GM19240 (cell line): ENCODE measurements around the gene TRIM46.
"Not testable (repeated sequence)": the region's sequence is repeated elsewhere in the genome, so short reads cannot be mapped to it uniquely, and the experiment has no call there.

Source experiments
- DNase-seq: peaks from one replicate; pipeline ENCODE4 v3.0.0; 2011; ENCODE audit warnings: low spot score; ENCODE audit not compliant: insufficient read length

The TRIM46 gene

DNA sequence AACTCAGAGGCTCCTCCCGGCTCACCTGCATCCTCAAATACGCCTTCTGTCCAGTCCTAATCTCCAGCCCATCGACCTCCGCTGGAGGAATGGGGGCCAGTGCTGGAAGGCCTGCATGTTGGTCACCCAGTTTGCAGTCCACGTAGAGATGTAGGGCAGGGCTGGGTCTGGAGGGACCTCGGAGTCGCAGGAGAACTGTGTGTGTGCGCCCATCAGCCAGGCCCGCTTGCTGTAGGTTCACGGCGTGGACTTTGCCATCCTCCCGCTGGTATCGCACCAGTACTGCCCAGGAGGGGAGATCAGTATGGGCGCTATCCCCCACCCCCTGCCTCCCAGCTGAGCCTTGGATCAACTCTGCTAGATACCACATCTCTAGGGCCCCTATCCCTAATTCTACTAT is 31.4 kb downstream of the TRIM46 start:
- no peak for DNase-seq

- DNase-seq = no peak
Observed at GRCh38 chr1:155205969-155206593, 32.4 kb downstream of the TRIM46 start.

DNA sequence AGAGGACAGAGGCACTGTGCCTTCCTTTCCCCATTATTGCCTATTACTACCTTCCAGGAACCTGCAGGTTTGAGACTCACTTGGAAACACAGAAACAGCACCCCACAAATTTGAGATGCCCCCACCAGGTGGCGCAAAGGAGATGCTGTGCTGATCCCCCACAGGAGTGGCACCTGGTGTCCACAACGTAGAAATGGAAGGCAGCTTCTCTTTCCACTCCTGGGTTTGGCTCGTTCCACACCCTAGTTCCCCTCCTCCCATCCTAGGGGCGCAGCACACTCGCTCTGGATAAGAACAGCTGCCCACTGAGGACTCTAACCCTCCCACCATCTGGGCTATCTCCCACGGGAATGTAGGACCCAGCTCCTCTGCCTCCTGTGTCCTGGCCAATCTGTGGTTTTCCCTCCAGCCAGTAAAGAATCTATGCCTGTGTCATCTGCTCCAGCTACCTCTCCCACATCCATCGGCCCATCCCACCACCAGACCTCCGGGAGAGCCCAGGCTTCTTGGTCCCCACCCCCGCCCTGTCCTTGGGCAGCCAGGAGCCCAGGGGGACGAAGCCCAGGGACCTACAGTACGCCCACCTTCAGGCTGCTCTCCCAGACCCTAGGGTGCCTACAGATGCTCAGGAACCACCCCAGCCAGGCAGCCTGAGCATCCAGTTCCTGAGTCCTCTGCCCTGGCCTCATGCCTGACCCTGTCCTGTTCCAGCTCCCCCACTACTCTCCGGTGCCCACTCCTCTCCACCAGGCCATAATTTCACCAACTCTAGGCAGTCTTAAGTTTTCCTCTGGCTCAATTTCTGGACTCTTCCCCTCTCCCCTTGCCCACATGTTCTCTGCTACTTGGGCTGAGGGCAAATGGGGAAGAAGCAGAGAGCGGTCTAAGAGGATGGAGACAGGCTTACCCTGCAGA is 33.5 kb downstream of the TRIM46 start:
- peak; percentile 79 for DNase-seq

- DNase-seq = no peak
Observed at GRCh38 chr1:155207806-155208540, 34.3 kb downstream of the TRIM46 start, which contains the start of gene THBS3. TSS of gene THBS3 (minus strand) at chr1:155207897. CDS start at chr1:155207876, 21 bp downstream.

DNA sequence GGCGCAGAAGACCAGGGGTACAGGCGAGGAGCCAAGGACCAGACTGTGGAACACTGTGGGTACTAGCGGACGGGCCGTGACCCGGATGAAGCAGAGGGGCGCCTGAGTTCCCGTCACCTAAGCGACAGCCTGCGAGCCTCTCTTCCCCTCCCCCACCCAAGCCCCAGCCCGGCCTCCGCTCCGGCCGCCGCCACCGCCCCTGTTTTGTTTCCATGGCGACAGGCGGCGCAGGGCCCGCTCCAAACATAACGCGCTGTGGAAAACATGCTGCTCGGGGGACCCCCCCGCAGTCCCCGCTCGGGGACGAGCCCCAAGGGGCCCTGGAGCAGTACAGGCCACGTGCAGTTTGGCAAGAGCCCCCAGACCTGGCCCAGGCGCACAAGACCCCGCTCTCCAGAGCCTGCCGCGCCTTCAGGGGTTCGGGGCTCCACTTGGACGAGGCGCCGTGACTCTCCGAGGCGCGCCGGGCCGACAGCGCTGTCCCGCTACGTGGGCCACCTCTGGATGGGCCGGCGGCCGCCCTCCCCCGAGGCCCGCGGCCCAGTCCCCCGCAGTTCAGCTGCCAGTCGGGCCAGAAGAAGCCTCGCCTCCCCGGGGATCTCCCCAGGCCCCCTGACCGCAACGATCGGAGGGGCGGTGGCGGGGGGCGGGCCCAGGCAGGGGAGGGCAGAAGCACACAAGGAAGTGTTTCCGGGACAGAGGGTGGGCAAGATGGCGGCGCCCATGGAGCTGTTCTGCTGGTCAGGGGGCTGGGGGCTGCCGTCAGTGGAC is 35.1 kb downstream of the TRIM46 start, which contains the start of gene MTX1:
Gene MTX1, plus strand, starts transcription at position 155 of the 771 bp plus-strand sequence. Its CDS starts 110 bp downstream, at position 265.
- DNase-seq = peak; percentile 83

GRCh38 chr1:155209312-155209721 is 35.7 kb downstream of the TRIM46 start:
- DNase-seq = no peak

GRCh38 chr1:155210314-155211104 is 36.9 kb downstream of the TRIM46 start:
- DNase-seq = no peak

DNA sequence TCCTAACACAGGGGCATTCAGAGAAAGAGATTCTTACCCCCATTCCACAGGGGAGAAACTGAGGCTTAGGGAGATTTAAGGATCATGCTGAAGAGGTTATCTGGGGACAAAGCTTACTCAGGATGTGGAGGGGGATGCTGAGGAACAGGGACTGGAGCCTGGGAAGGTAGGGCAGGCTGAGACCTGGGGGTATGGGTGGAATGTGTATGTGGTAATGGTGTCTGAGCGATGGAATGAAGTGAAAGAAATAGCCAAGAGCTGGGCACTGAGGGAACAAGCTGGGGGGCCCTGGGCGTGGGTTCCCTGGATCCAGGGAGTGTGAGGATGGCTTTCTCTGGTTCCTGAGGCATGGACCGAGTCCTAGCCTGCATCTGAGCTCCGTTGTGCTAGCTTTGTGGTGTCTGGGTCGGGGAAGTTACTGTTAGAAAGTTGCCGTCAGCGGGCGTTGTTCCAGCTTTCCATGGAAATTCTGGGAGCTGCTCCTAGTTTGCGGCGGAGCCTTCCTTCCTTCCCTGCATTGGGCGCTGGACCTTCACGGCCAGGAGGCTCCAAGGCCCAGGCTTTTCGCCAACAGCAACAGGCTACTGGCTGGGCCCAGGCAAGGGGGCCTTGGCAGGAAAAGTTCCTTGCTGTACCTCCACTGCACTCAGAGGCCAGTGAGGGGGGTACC is 37.9 kb downstream of the TRIM46 start:
- not testable (repeated sequence) for DNase-seq

DNA sequence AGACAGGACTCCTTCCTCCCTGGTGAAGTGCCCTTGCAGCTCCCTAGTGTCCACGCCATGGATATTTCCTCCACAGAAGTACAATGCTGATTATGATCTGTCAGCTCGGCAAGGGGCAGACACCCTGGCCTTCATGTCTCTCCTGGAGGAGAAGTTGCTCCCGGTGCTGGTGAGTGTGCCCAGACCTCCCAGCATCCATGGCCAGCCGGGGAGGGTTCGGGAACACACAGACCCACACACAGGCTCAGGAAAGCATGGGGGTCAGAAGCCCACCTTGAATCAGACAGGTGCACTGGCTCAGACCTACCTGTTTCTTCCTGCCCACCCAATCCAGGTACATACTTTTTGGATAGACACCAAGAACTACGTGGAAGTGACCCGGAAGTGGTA is 38.4 kb downstream of the TRIM46 start:
- not testable (repeated sequence) for DNase-seq

GRCh38 chr1:155214702-155215101 is 41.1 kb downstream of the TRIM46 start:
- DNase-seq = not testable (repeated sequence)

- DNase-seq = no peak
Observed at GRCh38 chr1:155218854-155219591, 45.4 kb downstream of the TRIM46 start.

DNA sequence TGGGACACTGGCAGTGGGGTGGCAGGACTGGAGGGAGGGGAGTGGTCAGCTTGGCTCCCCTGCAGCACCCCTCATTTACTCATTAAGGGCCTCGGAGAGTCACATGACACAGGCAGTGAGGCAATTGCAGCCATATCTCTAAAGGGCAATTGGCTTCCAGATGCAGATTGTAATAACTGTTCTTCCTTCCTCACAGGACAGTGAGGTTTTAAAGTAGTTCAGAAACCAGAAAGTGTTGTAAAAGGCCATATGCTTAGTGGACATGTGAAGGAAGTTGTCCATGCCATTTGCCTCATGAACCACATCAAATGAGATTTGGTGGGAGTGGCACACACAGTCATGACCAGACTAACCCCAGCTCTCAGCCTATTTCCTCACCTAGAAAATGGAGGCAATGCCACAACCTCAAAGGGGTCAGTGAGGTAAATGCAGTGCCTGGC is 46.0 kb downstream of the TRIM46 start:
- DNase-seq = no peak

- not testable (repeated sequence) for DNase-seq
Observed at GRCh38 chr1:155220211-155220965, 46.7 kb downstream of the TRIM46 start.

GRCh38 chr1:155223047-155223446 is 49.4 kb downstream of the TRIM46 start:
- no peak for DNase-seq

GRCh38 chr1:155225404-155225759 is 51.7 kb downstream of the TRIM46 start:
- DNase-seq = not testable (repeated sequence)

DNA sequence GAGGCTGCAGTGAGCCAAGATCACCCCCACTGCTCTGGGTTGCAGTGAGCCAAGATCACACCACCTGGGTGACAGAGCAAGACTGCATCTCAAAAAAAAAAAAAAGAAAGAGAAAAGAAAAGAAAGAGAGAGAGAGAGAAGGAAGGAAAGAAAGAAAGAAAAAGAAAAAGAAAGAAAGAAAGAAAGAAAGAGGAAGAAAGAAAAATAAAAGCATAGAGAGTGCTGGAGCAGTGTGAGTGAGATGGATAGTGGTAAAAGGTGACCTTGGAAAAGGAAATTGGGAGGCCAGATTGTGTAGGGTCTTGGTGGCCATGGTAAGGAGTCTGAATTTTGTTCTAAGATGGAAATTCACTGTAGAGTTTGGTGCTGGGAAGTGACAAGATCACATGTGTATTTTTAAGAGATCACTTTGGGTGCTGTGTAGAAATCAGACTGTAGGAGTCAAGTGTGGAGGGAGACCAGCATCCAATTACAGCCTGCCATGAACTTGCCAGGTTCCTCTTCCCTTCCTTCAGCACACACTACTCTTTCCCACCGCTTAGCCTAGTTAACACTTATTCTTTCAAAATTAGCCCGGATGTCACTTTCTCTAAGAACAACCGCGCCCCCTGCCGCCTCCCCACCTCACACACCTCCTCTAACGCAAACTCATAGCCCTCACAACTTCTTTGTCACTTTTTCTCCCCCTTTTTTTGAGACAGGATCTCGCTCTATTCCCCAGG is 52.7 kb downstream of the TRIM46 start:
- peak; percentile 76 for DNase-seq

GRCh38 chr1:155226910-155227260 is 53.2 kb downstream of the TRIM46 start:
- no peak for DNase-seq
